Right lung (tissue), 10 donors: ENCODE measurements around the gene RHOG. TPM values are rescaled to one million over a fixed set of nuclear protein-coding genes. Genes with fewer than 3 reads are reported as not detected.
A peak's percentile ranks its signal among the peaks of the same experiment; 100 is the strongest.

Experiments
- DNase-seq, 2 donors: peaks; one replicate each; pipeline ENCODE4 v3.0.0-alpha.2; 2013
- long read RNA-seq, 8 donors: transcript quantifications; one replicate each; lab custom pipeline, GENCODE V29; 2026
- polyA plus RNA-seq, 5 donors: library from polyadenylated mRNA; unstranded; fragments of 120-200 nt; gene quantifications; one replicate each; pipeline versions ENCODE4 v1.2.1 to v1.2.3, GENCODE V29; 2013; ENCODE audit warnings: inconsistent platforms in 1 of 5, low replicate concordance in 1 of 5; ENCODE audit not compliant: insufficient read length in 5 of 5, insufficient read depth in 1 of 5

The RHOG gene
- 10 to 100 TPM; 21.0 to 36.0 (median 24.7) TPM for polyA plus RNA-seq
- long read RNA-seq, donor 1, transcript RHOG-201 (2 exons, 1,319 nt): major isoform, 17 of 17 reads
- long read RNA-seq, donor 1, partial matches to known transcripts: 0 of 17 reads
- long read RNA-seq, donor 1, other reads (novel, unspliced or antisense): 0 of 17 reads
- long read RNA-seq, donor 2, transcript RHOG-201 (2 exons, 1,319 nt): major isoform, 11 of 11 reads
- long read RNA-seq, donor 2, partial matches to known transcripts: 0 of 11 reads
- long read RNA-seq, donor 2, other reads (novel, unspliced or antisense): 0 of 11 reads
- long read RNA-seq, donor 3, transcript RHOG-201 (2 exons, 1,319 nt): major isoform, 12 of 29 reads
- long read RNA-seq, donor 3, partial matches to known transcripts: 16 of 29 reads
- long read RNA-seq, donor 3, other reads (novel, unspliced or antisense): 0 of 29 reads
- long read RNA-seq, donor 4, transcript RHOG-201 (2 exons, 1,319 nt): major isoform, 8 of 17 reads
- long read RNA-seq, donor 4, partial matches to known transcripts: 9 of 17 reads
- long read RNA-seq, donor 4, other reads (novel, unspliced or antisense): 0 of 17 reads
- long read RNA-seq, donor 5, transcript RHOG-201 (2 exons, 1,319 nt): major isoform, 11 of 11 reads
- long read RNA-seq, donor 5, partial matches to known transcripts: 0 of 11 reads
- long read RNA-seq, donor 5, other reads (novel, unspliced or antisense): 0 of 11 reads
- long read RNA-seq, donor 6, transcript RHOG-201 (2 exons, 1,319 nt): major isoform, 31 of 31 reads
- long read RNA-seq, donor 6, partial matches to known transcripts: 0 of 31 reads
- long read RNA-seq, donor 6, other reads (novel, unspliced or antisense): 0 of 31 reads
- long read RNA-seq, donor 7, transcript RHOG-201 (2 exons, 1,319 nt): major isoform, 7 of 7 reads
- long read RNA-seq, donor 7, partial matches to known transcripts: 0 of 7 reads
- long read RNA-seq, donor 7, other reads (novel, unspliced or antisense): 0 of 7 reads
- long read RNA-seq, donor 8, partial matches to known transcripts: 0 of 3 reads
- long read RNA-seq, donor 8, other reads (novel, unspliced or antisense): 0 of 3 reads

DNA sequence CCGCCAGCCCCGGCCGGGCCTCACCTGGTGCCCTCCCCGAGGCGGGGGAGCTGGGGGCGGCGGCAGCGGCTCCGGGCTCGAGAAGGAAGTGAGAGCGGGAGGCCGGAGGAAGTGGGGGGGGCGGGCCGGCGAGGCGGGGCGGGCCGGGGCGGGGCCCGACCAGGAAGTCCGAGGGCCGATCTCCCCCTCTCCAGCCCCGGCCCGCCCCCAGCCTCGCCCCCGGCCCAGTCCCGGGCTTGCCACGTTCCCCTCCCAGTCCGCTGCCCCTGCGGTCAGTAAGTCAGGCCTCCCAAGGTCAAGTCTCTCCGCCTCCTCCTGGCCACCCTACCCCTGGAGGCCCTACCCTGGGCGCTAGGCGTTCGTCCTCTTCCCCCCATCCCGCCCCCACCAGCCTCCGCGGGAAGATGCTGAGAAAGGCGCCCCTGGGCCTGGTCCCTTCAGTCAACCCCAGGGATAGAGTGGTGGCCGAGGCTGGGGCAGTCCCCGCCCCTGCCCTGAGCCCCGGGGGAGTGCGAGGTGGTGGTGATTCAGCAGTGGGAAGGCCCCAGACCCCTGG lies at the start of gene RHOG:
RHOG (minus strand) TSS at position 90 of the 556 bp plus-strand sequence. CDS start 12,821 bp downstream, outside the sequence.
- peak; percentile 70 to 71 for DNase-seq

DNA sequence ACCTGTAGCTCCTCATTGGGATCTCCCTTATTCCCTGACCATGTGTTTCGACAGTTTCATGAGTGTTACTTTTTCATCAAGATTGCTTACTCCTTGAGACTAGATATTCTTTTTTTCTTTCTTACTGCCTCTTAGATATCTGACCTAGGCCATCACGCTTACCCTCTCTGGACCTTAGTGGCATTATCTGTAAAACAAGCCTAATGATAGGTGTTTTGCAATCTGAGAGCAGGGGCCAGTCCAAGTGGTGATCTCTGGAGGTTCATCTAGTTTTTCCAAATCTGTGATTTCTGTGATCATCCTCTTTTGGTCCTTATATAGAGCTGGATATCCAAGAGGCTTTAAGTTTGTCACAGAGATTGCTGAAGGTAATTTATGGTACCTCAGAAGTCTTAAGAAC lies 49.3 kb upstream of the RHOG start:
- no peak for DNase-seq

DNA sequence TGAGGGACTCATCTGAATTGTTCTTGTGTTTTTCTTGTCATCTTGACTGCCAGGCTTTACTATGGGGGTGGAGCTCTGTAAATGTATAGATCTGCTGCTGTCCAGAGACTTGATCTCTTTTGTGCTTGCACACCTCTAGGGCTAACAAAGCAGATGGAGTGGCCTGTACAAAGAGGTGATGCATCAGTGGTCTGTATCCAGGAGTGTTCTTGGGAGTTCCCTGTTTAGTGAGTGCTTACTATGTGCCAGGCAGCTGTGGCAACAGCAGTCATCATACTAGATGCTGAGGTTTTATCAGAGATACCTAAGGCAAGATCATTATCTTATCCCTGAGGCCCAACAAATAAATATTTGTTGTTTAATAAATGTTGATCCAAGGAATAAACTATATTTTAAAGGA lies 48.1 kb upstream of the RHOG start:
- no peak for DNase-seq

DNA sequence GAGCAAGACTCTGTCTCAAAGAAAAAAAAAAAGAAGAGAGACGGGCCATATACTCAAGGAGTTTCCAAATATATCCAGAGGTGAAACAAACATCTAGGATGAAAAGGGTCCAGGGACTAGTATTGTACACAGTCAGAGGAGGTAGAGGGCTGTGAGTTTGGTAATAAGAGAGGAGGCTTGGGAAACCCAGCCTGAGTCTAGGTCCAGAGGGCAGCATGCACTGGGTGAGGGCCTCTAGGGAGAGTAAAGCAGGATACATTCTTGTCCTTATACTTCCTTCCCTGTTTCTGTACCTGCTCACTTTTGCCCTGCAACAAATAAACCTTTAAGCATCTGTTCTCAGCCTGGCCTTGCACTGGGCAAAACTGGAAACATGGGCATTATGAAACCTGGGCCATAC lies 46.2 kb upstream of the RHOG start:
- no peak for DNase-seq

DNA sequence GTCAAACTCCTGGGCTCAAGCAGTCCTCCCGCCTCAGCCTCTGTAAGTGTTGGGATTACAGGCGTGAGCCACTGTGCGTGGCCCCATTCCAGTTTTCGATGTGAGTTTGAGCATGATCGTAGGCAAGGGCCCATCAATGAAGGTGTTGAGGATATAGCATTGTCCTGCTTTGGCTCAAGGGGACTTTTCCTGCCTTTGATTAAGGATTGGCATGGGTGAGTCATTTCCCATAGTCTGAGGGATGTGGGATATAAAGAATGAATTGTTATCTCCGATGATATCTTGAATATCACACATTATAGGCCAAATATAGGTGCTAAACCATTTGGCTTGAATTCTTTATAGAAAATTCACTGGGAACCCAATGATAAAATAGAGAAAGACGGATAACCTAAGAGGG lies 45.1 kb upstream of the RHOG start:
- no peak for DNase-seq

DNA sequence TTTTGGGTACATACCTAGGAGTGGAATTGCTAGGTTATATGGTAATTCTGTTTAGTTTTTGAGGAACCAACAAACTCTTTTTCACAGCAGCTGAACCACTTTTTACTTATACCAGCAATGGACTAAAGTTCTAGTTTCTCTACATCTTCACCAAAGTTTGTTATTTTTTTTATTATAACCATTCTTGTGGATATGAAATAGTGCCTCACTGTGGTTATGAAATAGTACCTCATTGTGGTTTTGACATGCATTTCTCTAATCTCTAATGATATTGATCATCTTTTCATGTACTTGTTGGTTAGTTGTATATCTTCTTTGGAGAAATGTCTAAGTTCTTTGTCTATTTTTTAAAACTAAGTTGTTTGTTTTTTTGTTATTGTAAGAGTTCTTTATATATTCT lies 41.9 kb upstream of the RHOG start:
- DNase-seq: no peak

DNA sequence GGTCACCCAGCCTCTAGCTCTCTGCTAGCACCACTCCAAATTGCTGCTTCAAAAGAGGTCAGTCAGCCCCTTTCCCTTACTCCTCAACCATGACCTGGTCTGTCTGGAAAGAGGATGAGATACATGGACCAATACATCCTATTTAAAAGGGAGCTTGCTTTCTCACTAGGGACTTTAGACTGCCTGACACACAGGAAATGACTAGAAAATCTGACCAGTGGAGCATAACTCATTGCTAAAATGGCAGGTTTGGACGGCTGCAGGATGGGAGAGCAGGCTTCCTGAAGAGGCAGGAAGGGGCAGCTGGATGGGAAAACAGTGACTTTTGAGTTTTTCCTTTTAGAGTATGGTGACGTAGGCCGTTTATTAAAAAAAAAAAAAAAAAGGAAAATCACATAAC lies 40.0 kb upstream of the RHOG start:
- no peak for DNase-seq

DNA sequence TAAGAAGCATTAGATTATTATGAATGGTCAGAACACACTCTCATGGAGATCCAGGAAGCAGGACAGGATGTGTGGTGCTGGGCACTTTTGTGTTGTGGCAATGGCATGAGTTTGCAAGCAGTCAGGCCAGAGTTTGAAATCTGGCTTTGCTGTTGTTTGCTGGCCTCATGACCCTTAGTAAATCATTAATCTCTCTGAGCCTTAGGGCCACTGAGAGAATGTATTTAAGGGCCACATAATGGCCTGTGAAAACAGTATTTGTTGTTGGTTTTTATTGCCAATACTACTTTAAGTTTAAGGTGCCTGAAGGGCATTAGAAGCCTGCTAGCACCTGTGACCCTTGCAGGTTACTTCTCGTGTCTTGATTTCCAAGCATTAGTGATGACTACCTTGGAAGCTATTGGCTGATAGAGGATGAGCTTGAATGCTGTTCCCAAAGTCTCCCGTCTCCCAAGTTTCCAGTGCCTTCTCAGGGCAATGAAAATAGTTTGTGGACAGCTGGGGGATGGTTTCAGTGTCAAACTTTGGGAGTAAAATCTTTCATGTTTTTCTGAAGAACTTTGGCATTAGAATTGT lies 39.3 kb upstream of the RHOG start:
- no peak for DNase-seq

DNA sequence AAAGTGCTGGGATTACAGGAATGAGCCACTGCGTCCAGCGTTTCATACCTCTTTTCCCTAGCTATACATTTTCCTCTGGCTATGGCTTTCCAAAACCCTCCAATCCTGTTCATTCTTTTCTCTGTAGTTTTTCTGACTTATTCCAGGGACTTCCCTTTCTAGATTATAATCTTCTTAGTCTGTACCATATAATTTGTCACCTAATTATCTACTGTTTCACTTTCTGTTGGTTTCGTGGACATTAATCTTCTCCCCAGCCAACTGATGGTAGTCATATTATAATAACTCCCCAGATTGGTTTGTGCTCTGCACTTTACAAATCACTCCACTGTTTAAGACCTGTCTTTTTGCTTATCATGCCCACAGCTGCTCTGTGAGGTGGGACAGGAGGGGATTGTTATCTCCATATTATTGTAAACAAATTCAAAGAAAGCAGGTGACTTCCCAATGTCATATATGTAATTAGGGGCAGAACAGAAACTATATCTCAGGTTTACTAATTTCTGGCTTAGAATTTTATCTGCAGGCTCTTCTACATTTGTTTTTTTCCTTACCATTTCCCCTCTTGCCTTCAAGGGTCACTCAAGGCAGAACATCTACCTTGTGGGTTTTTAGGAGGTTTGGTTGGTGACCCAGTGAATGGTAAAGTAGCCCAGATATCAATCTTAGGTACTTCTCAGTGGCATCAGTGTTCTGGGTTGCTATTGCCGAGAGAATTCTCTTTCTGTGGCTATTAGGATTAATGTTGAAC lies 38.6 kb upstream of the RHOG start:
- DNase-seq: no peak

DNA sequence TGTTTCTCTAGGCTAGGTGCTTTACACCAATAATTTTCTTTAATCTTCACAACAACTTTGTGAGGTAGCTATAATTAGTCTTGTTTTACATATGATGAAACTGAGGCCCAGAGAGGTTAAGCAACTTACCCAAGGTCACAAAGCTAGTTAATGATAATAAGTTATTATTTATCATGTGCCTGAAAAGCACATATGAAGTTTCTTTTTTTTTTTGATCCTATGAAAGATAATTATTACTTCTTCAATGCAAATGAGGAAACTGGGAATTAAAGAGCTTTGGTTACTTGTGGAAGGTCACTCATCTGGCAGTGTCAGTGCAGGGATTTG lies 37.5 kb upstream of the RHOG start:
- no peak for DNase-seq

DNA sequence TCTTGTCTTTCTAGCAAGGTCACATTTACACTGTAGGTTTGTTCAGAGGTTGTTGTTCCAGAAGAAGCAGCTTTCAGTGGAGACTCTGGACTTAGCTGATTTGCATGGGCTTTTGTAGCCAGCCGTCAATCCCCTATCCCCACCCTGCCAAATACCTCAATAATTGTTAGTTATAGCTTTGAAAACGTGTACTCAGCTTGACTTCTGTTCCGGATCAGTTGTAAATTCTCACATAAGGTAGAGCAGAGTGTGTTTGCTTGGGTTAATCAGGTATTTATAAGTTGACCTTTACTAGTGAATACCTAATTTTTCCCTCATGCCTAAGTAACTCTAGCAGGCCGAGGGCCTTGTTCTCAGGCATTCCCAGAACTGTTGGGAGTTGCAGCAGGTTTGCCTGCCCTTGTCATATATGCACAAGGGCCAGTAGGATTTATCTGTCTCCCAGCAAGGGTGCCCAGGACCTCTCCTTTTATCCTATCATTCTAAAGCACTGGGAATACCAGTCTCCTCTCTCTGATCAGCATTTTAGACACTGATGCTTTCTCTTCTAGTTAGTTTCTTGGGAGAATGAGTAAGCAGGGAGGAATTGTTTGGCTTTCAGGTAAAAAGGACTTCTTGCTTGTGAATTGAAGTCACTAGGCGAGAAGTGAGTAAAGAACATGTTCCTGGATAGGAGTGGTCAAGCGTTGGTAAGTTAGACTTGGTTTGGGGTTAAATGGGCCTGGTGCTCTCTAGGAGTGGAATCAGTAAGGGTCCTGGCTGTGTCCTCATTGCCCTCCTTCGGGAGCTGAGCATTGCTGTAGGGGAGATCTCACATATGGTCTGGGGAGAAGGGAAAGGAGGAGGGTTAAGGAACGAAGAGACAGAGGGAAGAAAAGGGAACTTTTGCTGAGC lies 36.9 kb upstream of the RHOG start:
- no peak for DNase-seq

DNA sequence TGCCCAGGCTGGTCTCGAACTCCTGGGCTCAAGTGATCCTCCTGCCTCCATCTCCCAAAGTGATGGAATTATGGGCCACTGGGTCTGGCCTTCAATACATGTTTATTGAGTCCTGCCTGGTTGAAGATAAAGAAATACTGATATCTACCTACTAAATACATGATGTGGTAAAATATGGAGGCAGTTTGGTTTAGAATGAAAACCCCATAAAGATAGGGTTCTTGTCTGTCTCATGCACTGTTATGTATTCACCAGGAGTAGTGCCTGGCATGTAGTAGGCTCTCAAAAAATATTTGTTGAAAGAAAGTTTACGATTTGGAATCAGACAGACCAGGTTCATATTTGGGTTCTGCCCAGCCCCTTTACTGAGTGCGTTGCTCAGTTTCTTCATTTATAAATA lies 35.9 kb upstream of the RHOG start:
- DNase-seq: no peak

DNA sequence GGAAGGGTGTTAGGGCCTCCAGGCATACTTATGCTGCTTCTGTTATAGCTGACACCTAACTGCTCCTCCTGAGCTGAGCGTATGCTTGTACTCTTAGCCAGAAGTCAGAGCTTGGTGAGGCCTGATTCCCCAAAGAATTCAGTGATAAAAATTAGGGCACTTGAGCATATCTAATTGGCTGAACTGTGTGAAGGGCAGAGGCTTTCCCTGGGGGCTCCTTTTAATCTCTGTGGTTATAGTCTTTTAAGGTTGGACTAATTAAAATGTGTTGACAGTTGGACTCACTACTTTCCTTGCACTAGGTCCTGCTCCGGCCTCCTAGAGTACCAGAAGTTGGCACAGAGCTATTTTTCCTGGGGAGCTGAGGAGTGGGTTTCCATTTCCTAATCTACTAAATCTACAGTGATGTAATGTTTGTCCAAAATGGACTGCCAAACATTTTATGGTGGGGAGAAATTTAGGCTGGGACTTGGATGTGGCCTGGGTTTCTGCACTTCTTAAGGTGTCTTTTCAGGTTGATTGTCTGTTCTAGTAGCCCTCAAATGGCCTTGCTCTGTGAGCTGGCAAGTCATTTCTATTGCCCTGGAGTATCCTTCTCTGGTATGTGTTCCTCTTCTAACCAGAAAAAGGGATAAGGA lies 33.1 kb upstream of the RHOG start:
- DNase-seq: no peak

DNA sequence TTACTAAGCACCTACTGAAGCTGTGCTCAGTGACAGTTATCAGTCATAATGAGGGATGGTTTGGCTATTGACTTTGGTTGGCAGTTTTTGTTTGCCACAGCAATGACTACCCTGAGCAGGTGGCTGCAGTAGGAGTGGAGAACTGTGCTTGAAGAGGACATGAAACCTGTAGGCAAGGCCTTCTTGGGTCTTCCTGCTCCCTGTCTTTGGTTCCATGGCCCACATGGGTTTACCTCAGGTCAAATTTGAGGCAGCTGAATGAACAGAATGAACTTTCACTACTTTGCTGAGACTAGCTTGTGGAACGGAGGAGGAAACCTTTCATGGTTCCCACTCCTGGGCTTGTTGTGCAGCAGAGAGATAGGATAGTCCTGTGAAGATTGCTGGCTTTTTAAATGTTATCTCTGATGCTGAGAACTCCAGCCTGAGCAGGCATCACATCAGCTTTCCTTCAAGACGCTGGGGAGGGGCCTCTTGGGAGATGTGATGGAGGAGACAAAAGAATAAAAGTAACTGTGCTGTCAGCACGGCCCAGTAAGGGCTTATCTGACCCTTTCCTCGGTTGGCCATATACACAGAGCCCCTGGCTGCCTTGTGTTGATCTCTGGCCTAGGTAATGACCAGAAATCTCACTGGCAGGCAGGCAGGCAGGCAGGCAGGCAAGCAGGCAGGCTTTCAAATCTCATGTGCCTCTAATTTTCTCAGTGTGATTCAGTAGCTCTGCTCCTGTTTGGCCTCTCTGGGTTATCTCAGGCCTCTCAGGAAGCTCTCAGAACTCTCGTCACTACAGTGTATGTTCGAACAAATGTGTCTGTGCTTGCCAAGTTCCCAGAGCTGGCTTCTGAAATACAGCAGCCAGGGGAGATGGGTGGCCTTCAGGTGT lies 26.7 kb upstream of the RHOG start:
- DNase-seq: peak in 1 of 2 donors; percentile 17

DNA sequence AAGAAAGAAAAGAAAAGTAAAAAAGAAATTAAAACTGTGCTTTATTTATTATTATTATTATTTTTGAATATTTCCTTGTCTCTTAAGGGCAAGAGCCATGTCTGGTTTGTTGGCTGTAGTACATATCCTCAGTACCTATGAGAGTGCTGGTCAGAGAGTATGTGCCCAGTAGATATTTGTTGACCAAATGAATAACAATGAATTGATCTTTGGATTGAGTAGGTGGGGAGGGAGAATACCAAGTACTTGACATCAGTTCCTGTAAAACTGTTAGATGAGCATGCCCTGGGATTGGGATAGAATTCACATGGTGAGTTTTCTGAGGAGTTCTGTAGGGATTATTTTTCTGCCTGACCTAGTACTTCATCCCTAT lies 26.1 kb upstream of the RHOG start:
- DNase-seq: no peak

DNA sequence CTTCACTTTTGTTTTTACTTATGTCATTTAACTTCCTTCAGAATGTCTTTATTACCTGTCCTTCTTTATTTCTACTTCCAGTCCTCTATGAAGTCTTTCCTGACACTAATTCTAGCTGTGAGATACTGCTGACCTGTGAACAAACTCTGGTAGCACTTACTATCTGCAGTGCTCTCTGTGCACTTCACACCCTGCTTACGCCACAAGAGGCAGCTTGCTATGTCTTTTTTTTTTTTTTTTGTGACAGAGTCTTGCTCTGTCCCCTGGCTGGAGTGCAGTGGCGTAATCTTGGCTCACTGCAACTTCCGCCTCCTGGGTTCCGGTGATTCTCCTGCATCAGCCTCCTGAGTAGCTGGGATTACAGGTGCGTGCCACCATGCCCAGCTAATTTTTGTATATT lies 25.4 kb upstream of the RHOG start:
- DNase-seq: no peak

DNA sequence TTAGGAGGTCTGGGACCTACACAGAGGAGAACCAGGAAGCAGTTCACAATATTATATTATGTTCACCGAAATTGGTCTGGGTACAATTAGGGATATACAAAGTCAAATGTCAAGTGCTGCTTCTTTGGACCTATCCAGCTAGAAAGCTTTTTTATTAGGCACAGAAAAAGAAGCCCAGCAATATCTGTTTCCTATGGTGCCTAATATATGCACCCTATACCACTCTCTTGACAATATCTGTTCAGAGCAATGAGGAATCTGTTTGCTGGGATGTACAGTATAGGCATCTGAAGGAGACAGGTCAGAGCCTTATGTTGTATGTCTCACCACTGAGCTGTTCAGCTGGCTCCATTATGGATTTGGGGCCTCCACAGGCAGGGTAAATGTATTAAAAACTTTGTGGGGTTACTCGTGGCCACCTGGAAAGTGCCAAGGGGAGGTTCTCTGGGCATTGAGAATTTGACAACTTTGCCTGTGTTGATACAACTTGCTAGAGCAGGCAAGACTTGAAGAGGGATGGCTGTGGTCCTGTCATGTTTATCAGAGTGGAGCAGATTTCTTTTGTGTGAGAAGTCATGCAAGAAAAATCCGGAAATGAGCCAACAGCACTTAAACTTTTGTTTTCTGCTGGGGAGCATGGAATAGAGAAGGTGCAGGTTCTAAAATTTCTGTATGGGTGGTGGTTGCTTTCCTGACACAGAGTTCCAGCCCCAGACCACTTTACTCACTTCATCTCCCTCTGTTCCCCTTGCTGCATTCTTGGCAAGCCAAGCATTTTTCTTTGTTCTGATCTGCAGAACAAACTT lies 24.8 kb upstream of the RHOG start:
- DNase-seq: peak in 1 of 2 donors; percentile 24

DNA sequence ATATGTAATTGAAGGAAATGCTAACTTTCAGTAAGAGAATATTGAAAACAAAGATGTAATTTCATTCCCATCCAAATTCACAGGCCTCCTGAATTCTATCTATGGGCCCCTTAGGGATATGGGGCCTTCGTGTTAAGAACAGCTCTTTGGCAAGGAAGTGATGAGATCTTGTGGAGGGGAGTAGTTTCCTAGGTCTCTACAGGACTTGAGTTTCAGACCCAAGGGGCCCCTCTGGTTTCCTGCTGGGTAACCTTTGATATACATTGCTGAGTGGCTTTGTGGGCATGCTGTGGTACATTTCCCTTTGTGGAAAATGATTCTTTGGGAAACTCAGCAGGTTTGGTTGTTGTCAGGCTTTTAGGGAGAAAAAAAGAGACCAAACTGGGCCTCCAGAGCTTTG lies 20.9 kb upstream of the RHOG start:
- no peak for DNase-seq
